GM19468 (cell line): ENCODE results near the gene CSF3R.

Source experiments
- ATAC-seq: cut with Tn5 transposase; IDR thresholded peaks from one replicate; pipeline ENCODE4 v1.9.1; 2021; ENCODE audit warnings: mild to moderate bottlenecking, moderate library complexity, moderate number of reproducible peaks; ENCODE audit not compliant: unreplicated experiment; ENCODE audit errors: extremely low read depth

Gene CSF3R

GRCh38 chr1:36463803-36464604, 18.7 kb downstream of the CSF3R start, which contains the start of gene MRPS15:
Gene MRPS15 (minus strand): TSS chr1:36464384. CDS start chr1:36464275, 109 bp downstream.
- peak; percentile 79 for ATAC-seq

- ATAC-seq: no peak
Observed at GRCh38 chr1:36463463-36463802, 19.3 kb downstream of the CSF3R start.

- no peak for ATAC-seq
Observed at GRCh38 chr1:36458910-36459309, 23.8 kb downstream of the CSF3R start.

- no peak for ATAC-seq
Observed at GRCh38 chr1:36457691-36458090, 25.0 kb downstream of the CSF3R start.

GRCh38 chr1:36456391-36456928, 26.3 kb downstream of the CSF3R start:
- no peak for ATAC-seq

- no peak for ATAC-seq
Observed at GRCh38 chr1:36455386-36455785, 27.3 kb downstream of the CSF3R start.

- ATAC-seq: no peak
Observed at GRCh38 chr1:36453600-36454388, 28.9 kb downstream of the CSF3R start.

GRCh38 chr1:36453051-36453450, 29.7 kb downstream of the CSF3R start:
- no peak for ATAC-seq

GRCh38 chr1:36450919-36451305, 31.8 kb downstream of the CSF3R start:
- ATAC-seq: no peak

- ATAC-seq: peak; percentile 82
Observed at GRCh38 chr1:36450270-36450918, 32.3 kb downstream of the CSF3R start, which contains the start of gene OSCP1. Gene OSCP1 (minus strand): TSS chr1:36450451. CDS start chr1:36450369, 82 bp downstream.

GRCh38 chr1:36448530-36449056, 34.1 kb downstream of the CSF3R start:
- no peak for ATAC-seq

GRCh38 chr1:36447450-36447849, 35.3 kb downstream of the CSF3R start:
- no peak for ATAC-seq

GRCh38 chr1:36446746-36447145, 36.0 kb downstream of the CSF3R start:
- ATAC-seq: no peak

- no peak for ATAC-seq
Observed at GRCh38 chr1:36446271-36446670, 36.4 kb downstream of the CSF3R start.

GRCh38 chr1:36443297-36443696, 39.4 kb downstream of the CSF3R start:
- no peak for ATAC-seq

- ATAC-seq: no peak
Observed at GRCh38 chr1:36442337-36442736, 40.4 kb downstream of the CSF3R start.

- no peak for ATAC-seq
Observed at GRCh38 chr1:36440646-36441045, 42.1 kb downstream of the CSF3R start.

GRCh38 chr1:36440044-36440443, 42.7 kb downstream of the CSF3R start:
- ATAC-seq: no peak

- no peak for ATAC-seq
Observed at GRCh38 chr1:36438715-36439114, 44.0 kb downstream of the CSF3R start.

- no peak for ATAC-seq
Observed at GRCh38 chr1:36436821-36437220, 45.9 kb downstream of the CSF3R start.
